Calu3 (cell line): ENCODE results near the gene BAIAP3. TPM values are rescaled to one million over a fixed set of nuclear protein-coding genes. Genes with fewer than 3 reads are reported as not detected.

Source experiments
- BruUV-seq: library from RNA; stranded (reverse); fragments of 400-500 nt; replicated peaks from 2 replicates; lab custom pipeline; 2021; lab: Mats Ljungman, UMichigan
- CTCF ChIA-PET: fragments of 300-600 bp; sonication (Branson Sonifier 250); formaldehyde crosslinking; loops from one replicate; lab custom pipeline; 2022; ENCODE audit warnings: antibody characterized with exemption; lab: Charles Lee
- DNase-seq: peaks from one replicate; pipeline ENCODE4 v3.0.0; 2022
- H3K27ac Mint-ChIP-seq: one replicate; pipeline ENCODE4 v1.8.0; 2022; ENCODE audit warnings: mixed read lengths; ENCODE audit not compliant: unreplicated experiment
- H3K27me3 Mint-ChIP-seq: one replicate; pipeline ENCODE4 v1.8.0; 2022; ENCODE audit warnings: mixed read lengths; ENCODE audit not compliant: unreplicated experiment
- H3K36me3 Mint-ChIP-seq: one replicate; pipeline ENCODE4 v1.8.0; 2022; ENCODE audit warnings: mild to moderate bottlenecking, moderate library complexity, mixed read lengths; ENCODE audit not compliant: insufficient read depth, unreplicated experiment
- H3K4me1 Mint-ChIP-seq: one replicate; pipeline ENCODE4 v1.8.0; 2022; ENCODE audit warnings: mild to moderate bottlenecking, low read depth, mixed read lengths; ENCODE audit not compliant: unreplicated experiment
- H3K4me3 Mint-ChIP-seq: one replicate; pipeline ENCODE4 v1.8.0; 2022; ENCODE audit warnings: mild to moderate bottlenecking, low read depth, moderate library complexity, mixed read lengths; ENCODE audit not compliant: unreplicated experiment
- H3K9me3 Mint-ChIP-seq: one replicate; pipeline ENCODE4 v1.8.0; 2022; ENCODE audit warnings: low read depth, mixed read lengths; ENCODE audit not compliant: unreplicated experiment
- intact Hi-C: fragments of 100-400 bp; cut with micrococcal nuclease; formaldehyde crosslinking; loops from one replicate; pipeline ENCODE4 v1.10.0; 2022; ENCODE audit not compliant: unreplicated experiment
- total RNA-seq: library from RNA; stranded (reverse); gene quantifications from 2 replicates; pipeline ENCODE4 v1.2.3, GENCODE V29; 2022
- TF ChIP-seq, protein P1 (sequence below): fragments of 200-600 bp; IDR thresholded peaks from one replicate; pipeline ENCODE4 v1.8.0; 2022; ENCODE audit warnings: antibody characterized with exemption; ENCODE audit not compliant: unreplicated experiment

The BAIAP3 gene
- total RNA-seq, 1 experiment from 2014 or later = 2.4 TPM

DNA sequence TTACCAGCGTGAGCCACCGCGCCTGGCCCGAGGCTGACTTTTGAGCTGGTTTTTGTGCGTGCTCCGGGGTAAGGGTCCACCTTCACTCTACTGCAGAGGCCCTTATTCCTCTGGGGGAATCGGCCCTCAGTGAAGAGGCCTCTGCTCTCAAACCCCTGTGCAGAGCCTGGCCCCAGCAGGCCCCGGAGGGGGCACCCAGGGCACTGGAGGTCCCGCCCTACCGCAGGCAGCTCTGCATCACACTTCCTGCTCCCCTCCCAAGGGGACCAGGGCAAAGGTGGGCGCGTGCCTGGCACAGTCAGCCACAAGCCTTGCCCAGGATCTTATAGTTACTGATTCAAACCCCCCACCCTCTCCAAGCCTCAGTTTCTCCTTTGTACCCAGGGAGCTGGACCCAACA, 27.6 kb upstream of the BAIAP3 start:
- intact Hi-C loops = no loop called here

DNA sequence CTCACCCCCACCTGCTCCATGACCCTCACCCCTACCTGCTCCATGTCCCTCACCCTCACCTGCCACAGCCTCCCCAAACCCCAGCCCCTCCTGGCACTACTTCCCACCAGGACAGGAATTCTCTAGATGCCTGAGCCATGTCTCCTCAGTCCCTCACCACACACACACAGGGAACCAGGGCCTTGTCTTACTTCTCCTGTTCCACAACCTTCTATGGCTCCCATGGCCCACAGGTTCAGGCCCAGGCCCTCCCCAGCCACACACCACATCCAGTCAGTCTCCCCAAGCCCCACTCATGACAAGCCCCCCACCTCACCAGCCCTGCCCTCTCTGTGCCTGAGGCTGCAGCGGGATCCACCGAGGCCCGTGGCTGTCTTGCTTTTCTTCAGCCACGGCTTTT, 27.1 kb upstream of the BAIAP3 start:
- intact Hi-C loops = no loop called here
- no TSS peak for BruUV-seq
- no peak for DNase-seq
- no peaks in the 10 kb centered on the region for H3K27me3 Mint-ChIP-seq
- H3K9me3 Mint-ChIP-seq = no peaks in the 10 kb centered on the region
- peak overlapping the region; percentile 81 for H3K27ac Mint-ChIP-seq
- CTCF ChIA-PET = no interaction called here
- H3K4me1 Mint-ChIP-seq = peaks cover 33% of the 10 kb centered on the region
- H3K4me3 Mint-ChIP-seq = no peak overlapping the region
- H3K36me3 Mint-ChIP-seq = peaks cover 63% of the 10 kb centered on the region
- TF ChIP-seq, protein P1, sequence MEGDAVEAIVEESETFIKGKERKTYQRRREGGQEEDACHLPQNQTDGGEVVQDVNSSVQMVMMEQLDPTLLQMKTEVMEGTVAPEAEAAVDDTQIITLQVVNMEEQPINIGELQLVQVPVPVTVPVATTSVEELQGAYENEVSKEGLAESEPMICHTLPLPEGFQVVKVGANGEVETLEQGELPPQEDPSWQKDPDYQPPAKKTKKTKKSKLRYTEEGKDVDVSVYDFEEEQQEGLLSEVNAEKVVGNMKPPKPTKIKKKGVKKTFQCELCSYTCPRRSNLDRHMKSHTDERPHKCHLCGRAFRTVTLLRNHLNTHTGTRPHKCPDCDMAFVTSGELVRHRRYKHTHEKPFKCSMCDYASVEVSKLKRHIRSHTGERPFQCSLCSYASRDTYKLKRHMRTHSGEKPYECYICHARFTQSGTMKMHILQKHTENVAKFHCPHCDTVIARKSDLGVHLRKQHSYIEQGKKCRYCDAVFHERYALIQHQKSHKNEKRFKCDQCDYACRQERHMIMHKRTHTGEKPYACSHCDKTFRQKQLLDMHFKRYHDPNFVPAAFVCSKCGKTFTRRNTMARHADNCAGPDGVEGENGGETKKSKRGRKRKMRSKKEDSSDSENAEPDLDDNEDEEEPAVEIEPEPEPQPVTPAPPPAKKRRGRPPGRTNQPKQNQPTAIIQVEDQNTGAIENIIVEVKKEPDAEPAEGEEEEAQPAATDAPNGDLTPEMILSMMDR = no peak

More for the DNA sequence above, 27.6 kb upstream of the BAIAP3 start:
- peak overlapping the region; percentile 81 for H3K27ac Mint-ChIP-seq
- BruUV-seq = no TSS peak
- no peaks in the 10 kb centered on the region for H3K27me3 Mint-ChIP-seq
- no peaks in the 10 kb centered on the region for H3K9me3 Mint-ChIP-seq
- TF ChIP-seq, protein P1 = no peak
- CTCF ChIA-PET = interaction anchor here (0.8 kb wide), 1 partner anchor 9 kb away, joined by 4 read pairs; no protein-coding TSS in a partner anchor
- DNase-seq = no peak
- no peak overlapping the region for H3K4me3 Mint-ChIP-seq
- H3K36me3 Mint-ChIP-seq = peaks cover 58% of the 10 kb centered on the region
- peaks cover 29% of the 10 kb centered on the region for H3K4me1 Mint-ChIP-seq

DNA sequence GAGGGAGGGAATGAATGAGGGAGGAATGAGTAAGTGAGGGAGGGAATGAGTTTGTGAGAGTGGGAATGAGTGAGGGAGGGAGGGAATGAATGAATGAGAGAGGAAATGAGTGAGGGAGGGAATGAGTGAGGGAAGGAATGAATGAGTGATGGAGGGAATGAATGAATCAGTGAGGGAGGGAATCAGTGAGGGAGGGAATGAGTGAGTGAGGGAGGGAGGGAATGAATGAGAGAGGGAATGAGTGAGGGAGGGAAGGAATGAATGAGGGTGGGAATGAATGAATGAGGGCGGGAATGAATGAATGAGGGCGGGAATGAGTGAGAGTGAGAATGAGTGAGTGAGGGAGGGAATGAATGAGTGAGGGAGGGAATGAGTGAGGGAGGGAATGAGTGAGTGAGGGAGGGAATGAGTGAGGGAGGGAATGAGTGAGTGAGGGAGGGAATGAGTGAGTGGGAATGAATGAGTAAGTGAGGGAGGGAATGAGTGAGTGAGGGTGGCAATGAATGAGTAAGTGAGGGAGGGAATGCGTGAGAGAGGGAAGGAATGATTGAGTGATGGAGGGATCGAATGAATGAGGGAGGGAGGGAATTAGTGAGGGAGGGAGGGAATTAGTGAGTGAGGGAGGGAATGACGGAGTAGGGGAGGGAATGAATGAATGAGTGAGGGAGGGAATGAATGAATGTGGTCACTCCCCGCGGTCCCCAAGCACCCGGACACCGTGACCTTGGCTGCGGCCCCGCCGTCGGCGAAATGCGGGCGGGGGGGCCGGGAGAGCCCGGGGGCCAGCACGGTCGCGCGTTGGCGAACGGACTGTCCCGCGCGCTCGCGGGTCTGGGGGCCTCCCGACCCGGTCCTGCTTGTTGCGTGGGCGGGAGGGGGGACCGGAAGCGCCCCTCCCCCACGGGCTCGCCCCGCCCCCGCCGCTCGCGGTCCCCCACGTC, 25.1 kb upstream of the BAIAP3 start:
- no TSS peak for BruUV-seq
- Mint-ChIP-seq H3K27me3 (no peaks in the 10 kb centered on the region), H3K4me1 (peaks cover 37% of the 10 kb centered on the region), H3K4me3 (peak overlapping the region; percentile 98), H3K27ac (peak overlapping the region; percentile 98), H3K36me3 (peaks cover 70% of the 10 kb centered on the region), H3K9me3 (no peaks in the 10 kb centered on the region)
- CTCF ChIA-PET = interaction anchor here (0.6 to 0.7 kb wide), 3 partner anchors 9 to 28 kb away, joined by 3 to 5 read pairs (median 3); no protein-coding TSS in a partner anchor
- no peak for DNase-seq
- intact Hi-C loops = no loop called here
- TF ChIP-seq, protein P1 = no peak

DNA sequence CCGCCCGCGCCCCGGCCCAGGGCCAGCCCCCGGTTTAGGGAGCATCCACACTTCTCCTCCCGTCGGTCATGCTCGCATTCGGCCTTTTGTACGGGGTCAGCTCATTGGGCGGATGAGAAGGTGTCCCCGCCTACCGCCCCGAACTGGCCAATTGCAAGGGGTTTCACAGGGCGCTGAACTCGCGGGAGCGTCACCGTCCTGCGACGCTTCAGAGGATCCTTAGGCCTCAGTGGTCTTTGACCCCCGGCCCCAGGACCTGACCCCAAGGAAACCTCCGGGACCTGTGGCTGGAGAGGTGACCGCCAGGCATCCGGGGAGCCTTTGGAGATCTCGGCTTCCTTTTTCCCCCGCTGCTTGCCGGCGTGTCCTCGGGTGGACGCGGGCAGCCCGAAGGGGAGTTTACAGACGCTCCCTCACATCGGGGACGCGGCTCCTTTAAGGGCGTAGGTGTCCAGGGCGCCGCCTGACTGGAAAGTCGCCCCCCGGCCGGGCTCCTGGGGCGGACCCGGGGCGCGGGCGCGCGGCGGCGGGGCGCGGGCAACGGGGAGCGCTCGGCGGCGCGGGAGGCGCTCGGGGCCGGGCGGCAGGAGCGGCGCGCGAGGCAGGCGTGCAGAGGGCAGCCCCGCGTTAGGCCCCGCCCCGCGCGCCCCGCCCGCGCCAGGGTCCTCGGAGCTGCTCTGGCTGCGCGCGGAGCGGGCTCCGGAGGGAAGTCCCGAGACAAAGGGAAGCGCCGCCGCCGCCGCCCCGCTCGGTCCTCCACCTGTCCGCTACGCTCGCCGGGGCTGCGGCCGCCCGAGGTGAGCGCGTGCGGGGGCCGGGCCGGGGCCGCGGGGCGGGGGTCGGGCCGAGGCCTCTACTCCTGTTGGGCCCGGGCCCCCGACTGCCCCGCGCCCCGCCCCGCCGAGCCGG, 24.2 kb upstream of the BAIAP3 start, which contains the start of gene UBE2I:
Gene UBE2I, plus strand, starts transcription at position 660 of the 909 bp plus-strand sequence. CDS start 4,395 bp downstream, outside the sequence.
- BruUV-seq = no TSS peak
- intact Hi-C loops = no loop called here
- peak; percentile 98 for DNase-seq
- Mint-ChIP-seq H3K9me3 (no peaks in the 10 kb centered on the region), H3K27me3 (no peaks in the 10 kb centered on the region), H3K36me3 (peaks cover 72% of the 10 kb centered on the region), H3K4me3 (peak within 1 kb of the TSS; percentile 98), H3K27ac (peak within 1 kb of the TSS; percentile 98), H3K4me1 (peaks cover 28% of the 10 kb centered on the region)
- TF ChIP-seq, protein P1 = no peak
- CTCF ChIA-PET = interaction anchor here (0.6 to 1.0 kb wide), 4 partner anchors 10 to 27 kb away, joined by 3 to 5 read pairs (median 3); no protein-coding TSS in a partner anchor
